ENCODE data around the gene SDR42E1. TPM values are rescaled to one million over a fixed set of nuclear protein-coding genes. Genes with fewer than 3 reads are reported as not detected.

Gene SDR42E1
- total RNA-seq, 1 experiment from 2014 or later: 17.4 TPM

DNA sequence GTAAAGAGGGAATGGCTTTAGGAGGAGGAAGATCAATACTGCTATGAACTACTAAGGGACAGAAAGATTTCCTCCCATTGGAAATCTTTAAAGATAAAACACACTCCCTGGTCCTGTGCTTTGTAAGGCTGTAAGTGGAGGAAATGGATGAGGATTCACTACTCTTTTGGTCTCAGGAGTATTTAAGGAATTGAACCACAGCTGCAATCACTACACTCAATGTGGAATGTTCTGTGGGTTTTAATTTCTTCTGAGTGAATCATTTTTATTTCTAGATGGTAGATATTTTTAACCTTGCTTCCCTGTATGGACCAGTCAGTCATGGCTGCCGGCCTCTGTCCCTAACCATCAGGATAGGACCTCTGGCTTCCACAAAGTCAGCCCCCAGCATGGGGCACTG is 65.6 kb downstream of the SDR42E1 start:
- Histone ChIP-seq H3K4me3 (replicated peaks in 1 of 2; ENCODE audit: low read depth in 1 of 2, low read length in 2 of 2) (no peak overlapping the region), H3K4me2 (ENCODE audit: low read length) (no peak overlapping the region), H3K9ac (ENCODE audit: low read length) (no peak overlapping the region), H3K9me2 (ENCODE audit: insufficient read depth) (no peaks in the 10 kb centered on the region), H2AFZ (ENCODE audit: low read depth, low read length, poor library complexity, severe bottlenecking) (no peak overlapping the region), H3K4me1 (ENCODE audit: control insufficient read depth in 1 of 2, insufficient read depth in 2 of 2, low read length in 2 of 2) (peaks cover 6 to 8% of the 10 kb centered on the region in 2 experiments; a peak in 3 of 4 replicates), H3K9me3 (ENCODE audit: control insufficient read depth in 1 of 2, insufficient read depth in 1 of 2, low read depth in 1 of 2, low read length in 2 of 2) (no peaks in the 10 kb centered on the region), H3K27me3 (ENCODE audit: insufficient read depth, low read length) (no peaks in the 10 kb centered on the region), H3K27ac (ENCODE audit: low read depth, low read length) (no peak overlapping the region), H3K36me3 (ENCODE audit: control insufficient read depth in 1 of 2, insufficient read depth in 2 of 2, low read length in 2 of 2) (no peaks in the 10 kb centered on the region), H4K20me1 (ENCODE audit: insufficient read depth) (no peaks in the 10 kb centered on the region), H3K79me2 (ENCODE audit: insufficient read depth, low read length) (no peaks in the 10 kb centered on the region)
- BruUV-seq (replicated peaks): no TSS peak
- RAD21 ChIA-PET (ENCODE audit: low non-redundant PET in 1 of 2, low total read pairs in 2 of 2, uncharacterized antibody in 2 of 2, unreplicated experiment in 2 of 2): no interaction called here
- DNase-seq (ENCODE audit: low read depth, low spot score) (no peak), ATAC-seq (no peak)
- intact Hi-C loops (cut with micrococcal nuclease): no loop called here
- POLR2A ChIA-PET: no interaction called here
- CTCF ChIA-PET: no interaction called here
- no peak for TF ChIP-seq FOSL1 (IDR thresholded peaks at IDR 0.05; ENCODE audit: low read depth)
- no peak for TF ChIP-seq SP1 (IDR thresholded peaks at IDR 0.05; ENCODE audit: low read depth)
- no peak for TF ChIP-seq JUND (IDR thresholded peaks at IDR 0.05)
- TF ChIP-seq POLR2A (IDR thresholded peaks at IDR 0.05; ENCODE audit: borderline replicate concordance, extremely low read depth, insufficient read depth, insufficient read length): no peak
- TF ChIP-seq ZFX (IDR thresholded peaks at IDR 0.05): no peak
- no peak for TF ChIP-seq EZH2phosphoT487 (IDR thresholded peaks at IDR 0.05; ENCODE audit: borderline replicate concordance)
- no peak for TF ChIP-seq CEBPB (IDR thresholded peaks at IDR 0.05; ENCODE audit: low read depth)
- no peak for TF ChIP-seq SRF (IDR thresholded peaks at IDR 0.05; ENCODE audit: low read depth)
- no peak for TF ChIP-seq CBX3 (IDR thresholded peaks at IDR 0.05; ENCODE audit: low read depth)
- no peak for TF ChIP-seq ZNF274 (IDR thresholded peaks at IDR 0.05; ENCODE audit: low read depth, low read length)
- no peak for TF ChIP-seq YY1 (IDR thresholded peaks at IDR 0.05; ENCODE audit: extremely low read depth, insufficient replicate concordance, low read depth, low read length)
- no peak for TF ChIP-seq MAX (IDR thresholded peaks at IDR 0.05)
- TF ChIP-seq TCF7L2 (IDR thresholded peaks at IDR 0.05; ENCODE audit: borderline replicate concordance, extremely low read depth, insufficient read depth, insufficient read length): no peak
- TF ChIP-seq ZBTB33 (IDR thresholded peaks at IDR 0.05; ENCODE audit: extremely low read depth, insufficient replicate concordance, low read length): no peak
- TF ChIP-seq, protein P1, sequence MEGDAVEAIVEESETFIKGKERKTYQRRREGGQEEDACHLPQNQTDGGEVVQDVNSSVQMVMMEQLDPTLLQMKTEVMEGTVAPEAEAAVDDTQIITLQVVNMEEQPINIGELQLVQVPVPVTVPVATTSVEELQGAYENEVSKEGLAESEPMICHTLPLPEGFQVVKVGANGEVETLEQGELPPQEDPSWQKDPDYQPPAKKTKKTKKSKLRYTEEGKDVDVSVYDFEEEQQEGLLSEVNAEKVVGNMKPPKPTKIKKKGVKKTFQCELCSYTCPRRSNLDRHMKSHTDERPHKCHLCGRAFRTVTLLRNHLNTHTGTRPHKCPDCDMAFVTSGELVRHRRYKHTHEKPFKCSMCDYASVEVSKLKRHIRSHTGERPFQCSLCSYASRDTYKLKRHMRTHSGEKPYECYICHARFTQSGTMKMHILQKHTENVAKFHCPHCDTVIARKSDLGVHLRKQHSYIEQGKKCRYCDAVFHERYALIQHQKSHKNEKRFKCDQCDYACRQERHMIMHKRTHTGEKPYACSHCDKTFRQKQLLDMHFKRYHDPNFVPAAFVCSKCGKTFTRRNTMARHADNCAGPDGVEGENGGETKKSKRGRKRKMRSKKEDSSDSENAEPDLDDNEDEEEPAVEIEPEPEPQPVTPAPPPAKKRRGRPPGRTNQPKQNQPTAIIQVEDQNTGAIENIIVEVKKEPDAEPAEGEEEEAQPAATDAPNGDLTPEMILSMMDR (IDR thresholded peaks at IDR 0.05 in 2 of 3, conservative IDR thresholded peaks at IDR 0.05 in 1 of 3; ENCODE audit: borderline replicate concordance in 1 of 3, insufficient read depth in 1 of 3, low read depth in 2 of 3, low read length in 2 of 3): no peak
- no peak for TF ChIP-seq REST (IDR thresholded peaks at IDR 0.05; ENCODE audit: low read depth)
